ENCODE data around the gene CNIH3. TPM values are rescaled to one million over a fixed set of nuclear protein-coding genes. Genes with fewer than 3 reads are reported as not detected.

CNIH3 gene
- total RNA-seq, 2 donors from 2014 or later = 1.4 to 2.8 TPM

GRCh38 chr1:224759681-224760091, 143.6 kb downstream of the CNIH3 start:
- no peak overlapping the region for H3K27ac Mint-ChIP-seq
- H3K27me3 Mint-ChIP-seq = peaks cover 26% of the 10 kb centered on the region
- H3K4me1 Mint-ChIP-seq = no peaks in the 10 kb centered on the region
- no peaks in the 10 kb centered on the region for H3K9me3 ChIP-seq (ENCODE audit: control insufficient read depth, low read length, poor library complexity, severe bottlenecking)
- DNase-seq (no peak), ATAC-seq (no peak)
- H3K4me3 Mint-ChIP-seq = no peak overlapping the region
- no peaks in the 10 kb centered on the region for H3K36me3 Mint-ChIP-seq (ENCODE audit: low read depth)

- peaks cover 28% of the 10 kb centered on the region for H3K27me3 Mint-ChIP-seq
- H3K4me3 Mint-ChIP-seq = no peak overlapping the region
Measured at GRCh38 chr1:224760163-224760562, 144.0 kb downstream of the CNIH3 start.

GRCh38 chr1:224761245-224761644, 145.1 kb downstream of the CNIH3 start:
- Mint-ChIP-seq H3K4me1 (no peaks in the 10 kb centered on the region), H3K27me3 (peaks cover 33% of the 10 kb centered on the region), H3K36me3 (ENCODE audit: low read depth) (no peaks in the 10 kb centered on the region), H3K4me3 (no peak overlapping the region), H3K27ac (no peak overlapping the region)
- ATAC-seq (no peak), DNase-seq (no peak)
- no peaks in the 10 kb centered on the region for H3K9me3 ChIP-seq (ENCODE audit: control insufficient read depth, low read length, poor library complexity, severe bottlenecking)

More at GRCh38 chr1:224760163-224760562, 144.0 kb downstream of the CNIH3 start:
- H3K36me3 Mint-ChIP-seq (ENCODE audit: low read depth) = no peaks in the 10 kb centered on the region
- no peak overlapping the region for H3K27ac Mint-ChIP-seq
- H3K4me1 Mint-ChIP-seq = no peaks in the 10 kb centered on the region
- no peak for DNase-seq
- no peaks in the 10 kb centered on the region for H3K9me3 ChIP-seq (ENCODE audit: control insufficient read depth, low read length, poor library complexity, severe bottlenecking)
- no peak for ATAC-seq

- no peak overlapping the region for H3K4me3 Mint-ChIP-seq
- ATAC-seq = no peak
Measured at GRCh38 chr1:224762046-224762445, 145.9 kb downstream of the CNIH3 start.

GRCh38 chr1:224762701-224763100, 146.6 kb downstream of the CNIH3 start:
- H3K27me3 Mint-ChIP-seq = peaks cover 42% of the 10 kb centered on the region
- H3K27ac Mint-ChIP-seq = no peak overlapping the region
- DNase-seq (no peak), ATAC-seq (no peak)
- H3K4me1 Mint-ChIP-seq = no peaks in the 10 kb centered on the region
- no peaks in the 10 kb centered on the region for H3K9me3 ChIP-seq (ENCODE audit: control insufficient read depth, low read length, poor library complexity, severe bottlenecking)
- H3K36me3 Mint-ChIP-seq (ENCODE audit: low read depth) = no peaks in the 10 kb centered on the region
- no peak overlapping the region for H3K4me3 Mint-ChIP-seq

More at GRCh38 chr1:224762046-224762445, 145.9 kb downstream of the CNIH3 start:
- no peaks in the 10 kb centered on the region for H3K36me3 Mint-ChIP-seq (ENCODE audit: low read depth)
- no peak for DNase-seq
- no peaks in the 10 kb centered on the region for H3K4me1 Mint-ChIP-seq
- H3K27me3 Mint-ChIP-seq = peaks cover 36% of the 10 kb centered on the region
- H3K27ac Mint-ChIP-seq = no peak overlapping the region
- H3K9me3 ChIP-seq (ENCODE audit: control insufficient read depth, low read length, poor library complexity, severe bottlenecking) = no peaks in the 10 kb centered on the region

- ATAC-seq (no peak), DNase-seq (no peak)
- no peaks in the 10 kb centered on the region for H3K9me3 ChIP-seq (ENCODE audit: control insufficient read depth, low read length, poor library complexity, severe bottlenecking)
- H3K27ac Mint-ChIP-seq = no peak overlapping the region
- H3K36me3 Mint-ChIP-seq (ENCODE audit: low read depth) = no peaks in the 10 kb centered on the region
- peaks cover 44% of the 10 kb centered on the region for H3K27me3 Mint-ChIP-seq
- H3K4me3 Mint-ChIP-seq = no peak overlapping the region
- H3K4me1 Mint-ChIP-seq = no peaks in the 10 kb centered on the region
Measured at GRCh38 chr1:224763126-224763775, 147.1 kb downstream of the CNIH3 start.

- H3K4me3 Mint-ChIP-seq = no peak overlapping the region
- H3K27me3 Mint-ChIP-seq = peaks cover 62% of the 10 kb centered on the region
- no peaks in the 10 kb centered on the region for H3K9me3 ChIP-seq (ENCODE audit: control insufficient read depth, low read length, poor library complexity, severe bottlenecking)
- no peaks in the 10 kb centered on the region for H3K4me1 Mint-ChIP-seq
- no peaks in the 10 kb centered on the region for H3K36me3 Mint-ChIP-seq (ENCODE audit: low read depth)
- DNase-seq = no peak
- ATAC-seq = no peak
- H3K27ac Mint-ChIP-seq = no peak overlapping the region
Measured at GRCh38 chr1:224766266-224766665, 150.1 kb downstream of the CNIH3 start.

GRCh38 chr1:224767031-224767430, 150.9 kb downstream of the CNIH3 start:
- no peaks in the 10 kb centered on the region for H3K9me3 ChIP-seq (ENCODE audit: control insufficient read depth, low read length, poor library complexity, severe bottlenecking)
- Mint-ChIP-seq H3K4me1 (no peaks in the 10 kb centered on the region), H3K27me3 (peaks cover 65% of the 10 kb centered on the region), H3K4me3 (no peak overlapping the region), H3K27ac (no peak overlapping the region), H3K36me3 (ENCODE audit: low read depth) (no peaks in the 10 kb centered on the region)
- ATAC-seq (no peak), DNase-seq (no peak)

- DNase-seq (no peak), ATAC-seq (no peak)
- no peak overlapping the region for H3K4me3 Mint-ChIP-seq
- H3K4me1 Mint-ChIP-seq = peaks cover 1% of the 10 kb centered on the region
- H3K27ac Mint-ChIP-seq = no peak overlapping the region
- H3K9me3 ChIP-seq (ENCODE audit: control insufficient read depth, low read length, poor library complexity, severe bottlenecking) = no peaks in the 10 kb centered on the region
- H3K36me3 Mint-ChIP-seq (ENCODE audit: low read depth) = no peaks in the 10 kb centered on the region
- H3K27me3 Mint-ChIP-seq = peaks cover 71% of the 10 kb centered on the region
Measured at GRCh38 chr1:224767676-224768075, 151.6 kb downstream of the CNIH3 start.

- Mint-ChIP-seq H3K27ac (no peak overlapping the region), H3K36me3 (ENCODE audit: low read depth) (no peaks in the 10 kb centered on the region), H3K4me1 (peaks cover 2% of the 10 kb centered on the region)
Measured at GRCh38 chr1:224768971-224769370, 152.9 kb downstream of the CNIH3 start.

GRCh38 chr1:224769452-224770335, 153.6 kb downstream of the CNIH3 start:
- Mint-ChIP-seq H3K36me3 (ENCODE audit: low read depth) (peaks cover 2% of the 10 kb centered on the region), H3K27ac (no peak overlapping the region), H3K4me1 (peaks cover 2% of the 10 kb centered on the region), H3K27me3 (peaks cover 79% of the 10 kb centered on the region), H3K4me3 (no peak overlapping the region)
- ATAC-seq (no peak), DNase-seq (no peak)
- H3K9me3 ChIP-seq (ENCODE audit: control insufficient read depth, low read length, poor library complexity, severe bottlenecking) = no peaks in the 10 kb centered on the region

More at GRCh38 chr1:224768971-224769370, 152.9 kb downstream of the CNIH3 start:
- ATAC-seq (no peak), DNase-seq (no peak)
- H3K9me3 ChIP-seq (ENCODE audit: control insufficient read depth, low read length, poor library complexity, severe bottlenecking) = no peaks in the 10 kb centered on the region
- Mint-ChIP-seq H3K27me3 (peaks cover 74% of the 10 kb centered on the region), H3K4me3 (no peak overlapping the region)

- no peak overlapping the region for H3K27ac Mint-ChIP-seq
Measured at GRCh38 chr1:224770336-224770693, 154.2 kb downstream of the CNIH3 start.

GRCh38 chr1:224773646-224774045, 157.5 kb downstream of the CNIH3 start:
- no peaks in the 10 kb centered on the region for H3K9me3 ChIP-seq (ENCODE audit: control insufficient read depth, low read length, poor library complexity, severe bottlenecking)
- Mint-ChIP-seq H3K27me3 (peaks cover 46% of the 10 kb centered on the region), H3K4me1 (peaks cover 2% of the 10 kb centered on the region), H3K4me3 (no peak overlapping the region), H3K36me3 (ENCODE audit: low read depth) (peaks cover 2% of the 10 kb centered on the region), H3K27ac (no peak overlapping the region)
- no peak for DNase-seq
- ATAC-seq = no peak

More at GRCh38 chr1:224770336-224770693, 154.2 kb downstream of the CNIH3 start:
- no peak for ATAC-seq
- Mint-ChIP-seq H3K4me3 (no peak overlapping the region), H3K27me3 (peaks cover 73% of the 10 kb centered on the region), H3K36me3 (ENCODE audit: low read depth) (peaks cover 2% of the 10 kb centered on the region), H3K4me1 (peaks cover 2% of the 10 kb centered on the region)
- H3K9me3 ChIP-seq (ENCODE audit: control insufficient read depth, low read length, poor library complexity, severe bottlenecking) = no peaks in the 10 kb centered on the region
- DNase-seq = no peak
